Posterior cingulate gyrus (tissue), 11 donors: Measurements from ENCODE around the gene UNC79.

ENCODE experiments used
- DNase-seq, 10 donors: peaks; one replicate each; pipeline versions ENCODE4 v3.0.0 to v3.0.0-alpha.2; 2020 to 2021; ENCODE audit warnings: mixed read lengths in 3 of 10
- intact Hi-C: fragments of 100-400 bp; cut with DNase I; formaldehyde crosslinking; loops from one replicate; pipeline ENCODE4 v1.15.1; 2023

Gene UNC79

GRCh38 chr14:93719256-93719655, 288.5 kb downstream of the UNC79 start:
- intact Hi-C loops = no loop called here
- peak in 1 of 10 donors; percentile 39 for DNase-seq

- intact Hi-C loops = no loop called here
- peak in 1 of 10 donors; percentile 69 for DNase-seq
Observed at GRCh38 chr14:93720076-93720815, 289.5 kb downstream of the UNC79 start.

- peak in 1 of 10 donors; percentile 50 for DNase-seq
- intact Hi-C loops = no loop called here
Observed at GRCh38 chr14:93720981-93721483, 290.3 kb downstream of the UNC79 start.

GRCh38 chr14:93723001-93723400, 292.3 kb downstream of the UNC79 start:
- intact Hi-C loops = no loop called here
- peak in 1 of 10 donors; percentile 78 for DNase-seq

GRCh38 chr14:93725002-93725582, 294.4 kb downstream of the UNC79 start:
- peak in 1 of 10 donors; percentile 53 for DNase-seq
- intact Hi-C loops = no loop called here

GRCh38 chr14:93725993-93726392, 295.3 kb downstream of the UNC79 start:
- intact Hi-C loops = no loop called here
- peak in 1 of 10 donors; percentile 45 for DNase-seq

- peak in 1 of 10 donors; percentile 71 for DNase-seq
- intact Hi-C loops = no loop called here
Observed at GRCh38 chr14:93727039-93727740, 296.5 kb downstream of the UNC79 start.

- peak in 1 of 10 donors; percentile 63 for DNase-seq
- intact Hi-C loops = no loop called here
Observed at GRCh38 chr14:93727917-93728650, 297.3 kb downstream of the UNC79 start.

GRCh38 chr14:93728651-93729016, 297.9 kb downstream of the UNC79 start:
- intact Hi-C loops = no loop called here
- DNase-seq = peak in 1 of 10 donors; percentile 67

- DNase-seq = peak; percentile 41 to 95 (median 66)
- intact Hi-C loops = no loop called here
Observed at GRCh38 chr14:93729993-93730392, 299.3 kb downstream of the UNC79 start.

- DNase-seq = no peak
- intact Hi-C loops = no loop called here
Observed at GRCh38 chr14:93731753-93732152, 301.0 kb downstream of the UNC79 start.

- intact Hi-C loops = no loop called here
- DNase-seq = peak in 1 of 10 donors; percentile 76
Observed at GRCh38 chr14:93732524-93732923, 301.8 kb downstream of the UNC79 start.

- intact Hi-C loops = no loop called here
- peak in 2 of 10 donors; percentile 61 to 87 for DNase-seq
Observed at GRCh38 chr14:93733231-93733630, 302.5 kb downstream of the UNC79 start.

- DNase-seq = peak in 7 of 10 donors; percentile 42 to 94 (median 58)
- intact Hi-C loops = no loop called here
Observed at GRCh38 chr14:93733631-93734030, 302.9 kb downstream of the UNC79 start.

GRCh38 chr14:93734086-93734822, 303.5 kb downstream of the UNC79 start:
- peak in 2 of 10 donors; percentile 62 to 78 for DNase-seq
- intact Hi-C loops = no loop called here

GRCh38 chr14:93735206-93735605, 304.5 kb downstream of the UNC79 start:
- peak in 1 of 10 donors; percentile 48 for DNase-seq
- intact Hi-C loops = no loop called here

GRCh38 chr14:93736378-93737014, 305.8 kb downstream of the UNC79 start:
- intact Hi-C loops = no loop called here
- DNase-seq = peak in 1 of 10 donors; percentile 61

- peak in 1 of 10 donors; percentile 75 for DNase-seq
- intact Hi-C loops = no loop called here
Observed at GRCh38 chr14:93737634-93738033, 306.9 kb downstream of the UNC79 start.

GRCh38 chr14:93741556-93742230, 311.0 kb downstream of the UNC79 start:
- intact Hi-C loops = no loop called here
- no peak for DNase-seq
